Hematopoietic multipotent progenitor cell treated with erythropoietin and hydrocortisone succinate and interleukin-3 and kit ligand, for 17 days (in vitro differentiated cells): Measurements from ENCODE around the gene VWC2L.

Source experiments
- DNase-seq: peaks from one replicate; pipeline ENCODE4 v3.0.0-alpha.2; 2015; ENCODE audit warnings: low spot score

Gene VWC2L

GRCh38 chr2:214542295-214542694 is 131.4 kb downstream of the VWC2L start:
- DNase-seq = no peak

GRCh38 chr2:214542866-214543265 is 132.0 kb downstream of the VWC2L start:
- DNase-seq = no peak

- no peak for DNase-seq
Measured at GRCh38 chr2:214543386-214543955, 132.6 kb downstream of the VWC2L start.

- no peak for DNase-seq
Measured at GRCh38 chr2:214545898-214546542, 135.2 kb downstream of the VWC2L start.

GRCh38 chr2:214547931-214548330 is 137.1 kb downstream of the VWC2L start:
- DNase-seq = no peak

GRCh38 chr2:214549946-214550345 is 139.1 kb downstream of the VWC2L start:
- no peak for DNase-seq

GRCh38 chr2:214550786-214551185 is 139.9 kb downstream of the VWC2L start:
- DNase-seq = no peak

GRCh38 chr2:214557884-214558283 is 147.0 kb downstream of the VWC2L start:
- DNase-seq = no peak

- DNase-seq = no peak
Measured at GRCh38 chr2:214558341-214558740, 147.5 kb downstream of the VWC2L start.

GRCh38 chr2:214560176-214560575 is 149.3 kb downstream of the VWC2L start:
- DNase-seq = no peak

GRCh38 chr2:214560618-214561190 is 149.8 kb downstream of the VWC2L start:
- DNase-seq = no peak

- DNase-seq = no peak
Measured at GRCh38 chr2:214565246-214565645, 154.4 kb downstream of the VWC2L start.

GRCh38 chr2:214566457-214566856 is 155.6 kb downstream of the VWC2L start:
- no peak for DNase-seq

- DNase-seq = no peak
Measured at GRCh38 chr2:214569419-214570035, 158.7 kb downstream of the VWC2L start.

- DNase-seq = no peak
Measured at GRCh38 chr2:214574084-214574781, 163.4 kb downstream of the VWC2L start.

- no peak for DNase-seq
Measured at GRCh38 chr2:214575030-214575429, 164.2 kb downstream of the VWC2L start.

GRCh38 chr2:214575465-214575864 is 164.6 kb downstream of the VWC2L start:
- DNase-seq = no peak

- DNase-seq = no peak
Measured at GRCh38 chr2:214577769-214578168, 166.9 kb downstream of the VWC2L start.

- DNase-seq = no peak
Measured at GRCh38 chr2:214578442-214578841, 167.6 kb downstream of the VWC2L start.

- DNase-seq = no peak
Measured at GRCh38 chr2:214579035-214579434, 168.2 kb downstream of the VWC2L start.

GRCh38 chr2:214587442-214587841 is 176.6 kb downstream of the VWC2L start:
- no peak for DNase-seq

GRCh38 chr2:214591366-214591765 is 180.5 kb downstream of the VWC2L start:
- no peak for DNase-seq

GRCh38 chr2:214592011-214592410 is 181.2 kb downstream of the VWC2L start:
- DNase-seq = no peak
